Prostate gland (tissue), 2 donors: ENCODE data around the gene PAX8. TPM values are rescaled to one million over a fixed set of nuclear protein-coding genes. Genes with fewer than 3 reads are reported as not detected.
"Not testable (repeated sequence)": the region's sequence is repeated elsewhere in the genome, so short reads cannot be mapped to it uniquely, and the experiment has no call there.

Experiments
- DNase-seq: peaks from one replicate; pipeline ENCODE4 v3.0.0-alpha.2; 2019; ENCODE audit warnings: low spot score
- H3K27ac ChIP-seq, 2 donors: fragments of 200-600 bp; sonication (generic); 2 replicates each; pipeline ENCODE4 v1.5.1; 2017 to 2019
- H3K27me3 ChIP-seq: fragments of 200-600 bp; sonication (generic); replicated peaks from 2 replicates; pipeline ENCODE4 v1.5.1; 2019; ENCODE audit not compliant: insufficient read depth
- H3K36me3 ChIP-seq, 2 donors: fragments of 200-600 bp; sonication (generic); 1 replicate in 1 of 2; 2 replicates in 1 of 2; pipeline versions ENCODE4 v1.5.1 to v1.8.1; 2017 to 2019
- H3K4me1 ChIP-seq: fragments of 200-600 bp; sonication (generic); replicated peaks from 2 replicates; pipeline ENCODE4 v1.5.1; 2019
- H3K4me3 ChIP-seq, 2 donors: fragments of 200-600 bp; sonication (generic); 2 replicates each; pipeline ENCODE4 v1.5.1; 2017 to 2019
- H3K9me3 ChIP-seq: fragments of 200-600 bp; sonication (generic); 2 replicates; pipeline ENCODE4 v1.5.1; 2017
- CTCF ChIP-seq, 4 experiments: fragments of 200-600 bp in 2 of 4; fragments of 450-650 bp in 2 of 4; sonication (generic) in 2 of 4; IDR thresholded peaks; 1 replicate in 3 of 4; 2 replicates in 1 of 4; pipeline ENCODE4 v1.5.1; 2016 to 2019; ENCODE audit warnings: antibody characterized with exemption in 4 of 4, mild to moderate bottlenecking in 2 of 4, moderate library complexity in 2 of 4
- POLR2A ChIP-seq: fragments of 450-650 bp; IDR thresholded peaks from one replicate; pipeline ENCODE4 v1.6.1; 2016; ENCODE audit warnings: antibody characterized with exemption, mild to moderate bottlenecking
- POLR2AphosphoS5 ChIP-seq: sonication (generic); formaldehyde crosslinking; IDR thresholded peaks from one replicate; pipeline ENCODE4 v1.6.1; 2017; ENCODE audit warnings: antibody characterized with exemption
- WGBS: methylation state at CpG from one replicate; pipeline ENCODE4 v1.1.5; 2018; 5-methylcytosine and 5-hydroxymethylcytosine counted together
- intact Hi-C: fragments of 100-400 bp; cut with DNase I; formaldehyde crosslinking; loops from one replicate; pipeline ENCODE4 v1.14.2; 2022
- total RNA-seq, 2 donors: library from RNA; depleted of rRNA; stranded (reverse); fragments of >200 nt; gene quantifications; one replicate each; pipeline ENCODE4 v1.1.0, GENCODE V29; 2016

The PAX8 gene
- total RNA-seq, 2 donors from 2014 or later: 1.0 to 3.8 TPM

- no peak for DNase-seq
- no peaks in the 10 kb centered on the region for H3K4me1 ChIP-seq
- 90% methylated on average over 2 of the region's 2 CpGs for WGBS
- no peaks in the 10 kb centered on the region for H3K9me3 ChIP-seq
- H3K27ac ChIP-seq: no peak overlapping the region
- no peaks in the 10 kb centered on the region for H3K36me3 ChIP-seq
- TF ChIP-seq POLR2A (no peak), CTCF (IDR thresholded peaks at IDR 0.05) (no peak)
- H3K27me3 ChIP-seq: no peaks in the 10 kb centered on the region
- intact Hi-C loops: no loop called here
- H3K4me3 ChIP-seq: no peak overlapping the region
Observed at GRCh38 chr2:113316085-113316484, 37.4 kb upstream of the PAX8 start.

GRCh38 chr2:113314663-113315062 lies 35.9 kb upstream of the PAX8 start:
- intact Hi-C loops, H3K27ac ChIP-seq, DNase-seq, H3K4me1 ChIP-seq, H3K4me3 ChIP-seq, H3K36me3 ChIP-seq, H3K9me3 ChIP-seq, H3K27me3 ChIP-seq: not testable (repeated sequence)

GRCh38 chr2:113314176-113314575 lies 35.5 kb upstream of the PAX8 start:
- intact Hi-C loops, H3K4me3 ChIP-seq, H3K36me3 ChIP-seq, DNase-seq, H3K4me1 ChIP-seq, H3K27ac ChIP-seq, H3K9me3 ChIP-seq, H3K27me3 ChIP-seq: not testable (repeated sequence)
- WGBS: 52% methylated on average over 3 of the region's 3 CpGs

GRCh38 chr2:113311781-113312180 lies 33.1 kb upstream of the PAX8 start:
- H3K36me3 ChIP-seq, H3K27me3 ChIP-seq, H3K4me1 ChIP-seq, H3K27ac ChIP-seq, intact Hi-C loops, DNase-seq, H3K9me3 ChIP-seq, H3K4me3 ChIP-seq: not testable (repeated sequence)
- WGBS: 90% methylated on average over 1 of the region's 1 CpG

GRCh38 chr2:113311191-113311590 lies 32.5 kb upstream of the PAX8 start:
- intact Hi-C loops: not testable (repeated sequence)

GRCh38 chr2:113309655-113310387 lies 31.1 kb upstream of the PAX8 start:
- intact Hi-C loops: no loop called here

More at GRCh38 chr2:113311191-113311590, 32.5 kb upstream of the PAX8 start:
- 83% methylated on average over 3 of the region's 3 CpGs for WGBS
- H3K27ac ChIP-seq, DNase-seq, H3K27me3 ChIP-seq, H3K9me3 ChIP-seq, H3K4me1 ChIP-seq, H3K36me3 ChIP-seq, H3K4me3 ChIP-seq: not testable (repeated sequence)

GRCh38 chr2:113308784-113309183 lies 30.1 kb upstream of the PAX8 start:
- H3K4me1 ChIP-seq, H3K27ac ChIP-seq, DNase-seq, intact Hi-C loops, H3K36me3 ChIP-seq, H3K4me3 ChIP-seq, H3K9me3 ChIP-seq, H3K27me3 ChIP-seq: not testable (repeated sequence)

More at GRCh38 chr2:113309655-113310387, 31.1 kb upstream of the PAX8 start:
- no peaks in the 10 kb centered on the region for H3K9me3 ChIP-seq
- H3K27ac ChIP-seq: no peak overlapping the region
- H3K36me3 ChIP-seq: no peaks in the 10 kb centered on the region
- WGBS: 73% methylated on average over 6 of the region's 6 CpGs
- no peak overlapping the region for H3K4me3 ChIP-seq
- no peak for TF ChIP-seq POLR2A
- TF ChIP-seq POLR2AphosphoS5: no peak
- TF ChIP-seq CTCF (IDR thresholded peaks at IDR 0.05): no peak
- no peaks in the 10 kb centered on the region for H3K4me1 ChIP-seq
- H3K27me3 ChIP-seq: no peaks in the 10 kb centered on the region
- DNase-seq: peak; percentile 26

- WGBS: 94% methylated on average over 4 of the region's 4 CpGs
- intact Hi-C loops: not testable (repeated sequence)
Observed at GRCh38 chr2:113306207-113306606, 27.5 kb upstream of the PAX8 start.

GRCh38 chr2:113305749-113306148 lies 27.0 kb upstream of the PAX8 start:
- H3K27ac ChIP-seq, H3K36me3 ChIP-seq, DNase-seq, H3K27me3 ChIP-seq, intact Hi-C loops, H3K4me3 ChIP-seq, H3K4me1 ChIP-seq, H3K9me3 ChIP-seq: not testable (repeated sequence)
- WGBS: 59% methylated on average over 15 of the region's 15 CpGs

More at GRCh38 chr2:113306207-113306606, 27.5 kb upstream of the PAX8 start:
- not testable (repeated sequence) for H3K36me3 ChIP-seq, DNase-seq, H3K27me3 ChIP-seq, H3K4me3 ChIP-seq, H3K27ac ChIP-seq, H3K9me3 ChIP-seq, H3K4me1 ChIP-seq
